Esophagus squamous epithelium (tissue), 5 donors: ENCODE data around the gene ALOXE3. TPM values are rescaled to one million over a fixed set of nuclear protein-coding genes. Genes with fewer than 3 reads are reported as not detected.

Source experiments
- DNase-seq: peaks from one replicate; lab custom pipeline; 2025; lab: John Stamatoyannopoulos, UW
- H3K27ac ChIP-seq, 4 donors: fragments of 200-600 bp; sonication (generic); one replicate each; pipeline ENCODE4 v1.5.1; 2016 to 2019; ENCODE audit warnings: mild to moderate bottlenecking in 1 of 4
- H3K27me3 ChIP-seq, 4 donors: fragments of 200-600 bp; sonication (generic); 1 replicate in 3 of 4; 2 replicates in 1 of 4; pipeline versions ENCODE4 v1.5.1 to v1.6.0; 2017 to 2021; ENCODE audit warnings: antibody characterized with exemption in 1 of 4
- H3K36me3 ChIP-seq, 3 donors: fragments of 200-600 bp; sonication (generic); one replicate each; pipeline ENCODE4 v1.5.1; 2016 to 2019
- H3K4me1 ChIP-seq, 3 donors: fragments of 200-600 bp; sonication (generic); one replicate each; pipeline ENCODE4 v1.5.1; 2017 to 2019
- H3K4me3 ChIP-seq, 4 donors: fragments of 200-600 bp; sonication (generic); 1 replicate in 3 of 4; 2 replicates in 1 of 4; pipeline ENCODE4 v1.5.1; 2016 to 2019; ENCODE audit warnings: mild to moderate bottlenecking in 2 of 4, moderate library complexity in 1 of 4
- H3K9me3 ChIP-seq, 3 donors: fragments of 200-600 bp; sonication (generic); one replicate each; pipeline ENCODE4 v1.5.1; 2016 to 2019
- POLR2A ChIP-seq, 4 donors: fragments of 450-650 bp; IDR thresholded peaks; one replicate each; pipeline ENCODE4 v1.6.1; 2017; ENCODE audit warnings: antibody characterized with exemption in 4 of 4, mild to moderate bottlenecking in 4 of 4, moderate library complexity in 3 of 4
- WGBS, 2 donors: methylation state at CpG; one replicate each; pipeline ENCODE4 v1.1.5; 2018; 5-methylcytosine and 5-hydroxymethylcytosine counted together
- intact Hi-C: fragments of 100-400 bp; cut with DNase I; formaldehyde crosslinking; loops from one replicate; pipeline ENCODE4 v1.15.0; 2022
- total RNA-seq, 4 donors: library from RNA; depleted of rRNA; stranded (reverse); fragments of >200 nt; gene quantifications; one replicate each; pipeline ENCODE4 v1.1.0, GENCODE V29; 2016
- TF ChIP-seq, protein P1 (sequence below), 6 experiments: fragments of 450-650 bp in 4 of 6; fragments of 200-600 bp in 2 of 6; sonication (generic) in 2 of 6; IDR thresholded peaks; one replicate each; pipeline ENCODE4 v1.5.1; 2016 to 2019; ENCODE audit warnings: antibody characterized with exemption in 6 of 6, mild to moderate bottlenecking in 4 of 6, moderate library complexity in 4 of 6
- donor health status: DM: yes; HTN: yes; CAD: no.

The ALOXE3 gene
- total RNA-seq, 4 donors from 2014 or later, result 0.30 to 8.8 (median 2.2) TPM; not detected in 1

DNA sequence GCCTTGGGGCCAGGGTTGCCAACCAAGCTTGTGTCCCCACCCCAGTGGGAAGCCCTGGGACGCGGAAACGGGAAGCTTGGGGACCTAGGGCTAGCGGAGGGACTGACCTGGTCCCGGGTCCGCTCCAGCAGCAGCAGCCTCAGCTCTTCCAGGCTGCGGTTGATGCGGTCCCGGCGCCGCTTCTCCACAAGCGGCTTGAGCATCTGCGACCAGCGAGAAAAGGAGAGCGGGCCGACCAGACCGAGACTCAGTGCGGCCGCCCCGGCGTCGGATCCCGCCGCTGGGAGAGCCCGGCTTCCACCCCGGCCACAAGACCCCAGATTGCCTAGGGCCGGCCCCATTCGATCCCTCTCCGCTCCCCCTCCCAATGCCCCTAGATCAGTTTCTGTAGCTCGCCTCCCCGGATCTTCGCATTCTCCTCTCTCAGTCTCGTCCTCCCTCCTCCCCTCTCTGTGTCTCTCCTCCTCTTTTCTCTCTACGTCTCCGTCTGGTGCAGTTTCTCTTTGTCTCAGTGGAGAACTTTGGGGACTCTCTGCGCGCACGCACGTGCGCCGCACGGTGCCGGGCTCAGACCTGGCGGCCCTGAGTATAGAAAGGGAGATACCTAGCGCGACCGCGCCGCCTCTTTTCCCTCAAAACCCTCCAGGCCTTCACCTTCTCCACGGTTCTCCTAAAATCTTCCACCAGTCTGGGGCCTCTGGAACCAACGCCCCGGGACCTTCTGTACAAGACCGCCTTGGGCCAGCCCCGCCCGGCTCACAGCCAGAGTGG lies 4.8 kb upstream of the ALOXE3 start:
- Histone ChIP-seq H3K4me3 (peak overlapping the region; percentile 30 to 74 (median 62)), H3K36me3 (no peaks in the 10 kb centered on the region), H3K27ac (peak overlapping the region in 2 of 4 donors; percentile 43 to 44), H3K9me3 (no peaks in the 10 kb centered on the region), H3K27me3 (peaks cover 0 to 61% (median 2%) of the 10 kb centered on the region in 4 donors), H3K4me1 (peaks cover 57 to 89% (median 69%) of the 10 kb centered on the region in 3 donors)
- no peak for TF ChIP-seq POLR2A (IDR thresholded peaks at IDR 0.05)
- TF ChIP-seq, protein P1, sequence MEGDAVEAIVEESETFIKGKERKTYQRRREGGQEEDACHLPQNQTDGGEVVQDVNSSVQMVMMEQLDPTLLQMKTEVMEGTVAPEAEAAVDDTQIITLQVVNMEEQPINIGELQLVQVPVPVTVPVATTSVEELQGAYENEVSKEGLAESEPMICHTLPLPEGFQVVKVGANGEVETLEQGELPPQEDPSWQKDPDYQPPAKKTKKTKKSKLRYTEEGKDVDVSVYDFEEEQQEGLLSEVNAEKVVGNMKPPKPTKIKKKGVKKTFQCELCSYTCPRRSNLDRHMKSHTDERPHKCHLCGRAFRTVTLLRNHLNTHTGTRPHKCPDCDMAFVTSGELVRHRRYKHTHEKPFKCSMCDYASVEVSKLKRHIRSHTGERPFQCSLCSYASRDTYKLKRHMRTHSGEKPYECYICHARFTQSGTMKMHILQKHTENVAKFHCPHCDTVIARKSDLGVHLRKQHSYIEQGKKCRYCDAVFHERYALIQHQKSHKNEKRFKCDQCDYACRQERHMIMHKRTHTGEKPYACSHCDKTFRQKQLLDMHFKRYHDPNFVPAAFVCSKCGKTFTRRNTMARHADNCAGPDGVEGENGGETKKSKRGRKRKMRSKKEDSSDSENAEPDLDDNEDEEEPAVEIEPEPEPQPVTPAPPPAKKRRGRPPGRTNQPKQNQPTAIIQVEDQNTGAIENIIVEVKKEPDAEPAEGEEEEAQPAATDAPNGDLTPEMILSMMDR (IDR thresholded peaks at IDR 0.05), result no peak
- 1% methylated on average over 41 to 47 of the region's 55 CpGs for WGBS, 2 donors
- intact Hi-C loops, result no loop called here
- no peak for DNase-seq

GRCh38 chr17:8122422-8122923 lies 4.2 kb upstream of the ALOXE3 start:
- WGBS, 2 donors, result 1% methylated on average over 24 to 25 of the region's 29 CpGs
- Histone ChIP-seq H3K27me3 (peaks cover 0 to 61% (median 2%) of the 10 kb centered on the region in 4 donors), H3K9me3 (no peaks in the 10 kb centered on the region), H3K36me3 (no peaks in the 10 kb centered on the region), H3K4me3 (peak overlapping the region; percentile 30 to 74 (median 62)), H3K27ac (peak overlapping the region in 3 of 4 donors; percentile 28 to 44 (median 43)), H3K4me1 (peaks cover 63 to 93% (median 76%) of the 10 kb centered on the region in 3 donors)
- no peak for TF ChIP-seq POLR2A (IDR thresholded peaks at IDR 0.05)
- TF ChIP-seq, protein P1 (IDR thresholded peaks at IDR 0.05), result no peak
- intact Hi-C loops, result no loop called here
- DNase-seq, result no peak

DNA sequence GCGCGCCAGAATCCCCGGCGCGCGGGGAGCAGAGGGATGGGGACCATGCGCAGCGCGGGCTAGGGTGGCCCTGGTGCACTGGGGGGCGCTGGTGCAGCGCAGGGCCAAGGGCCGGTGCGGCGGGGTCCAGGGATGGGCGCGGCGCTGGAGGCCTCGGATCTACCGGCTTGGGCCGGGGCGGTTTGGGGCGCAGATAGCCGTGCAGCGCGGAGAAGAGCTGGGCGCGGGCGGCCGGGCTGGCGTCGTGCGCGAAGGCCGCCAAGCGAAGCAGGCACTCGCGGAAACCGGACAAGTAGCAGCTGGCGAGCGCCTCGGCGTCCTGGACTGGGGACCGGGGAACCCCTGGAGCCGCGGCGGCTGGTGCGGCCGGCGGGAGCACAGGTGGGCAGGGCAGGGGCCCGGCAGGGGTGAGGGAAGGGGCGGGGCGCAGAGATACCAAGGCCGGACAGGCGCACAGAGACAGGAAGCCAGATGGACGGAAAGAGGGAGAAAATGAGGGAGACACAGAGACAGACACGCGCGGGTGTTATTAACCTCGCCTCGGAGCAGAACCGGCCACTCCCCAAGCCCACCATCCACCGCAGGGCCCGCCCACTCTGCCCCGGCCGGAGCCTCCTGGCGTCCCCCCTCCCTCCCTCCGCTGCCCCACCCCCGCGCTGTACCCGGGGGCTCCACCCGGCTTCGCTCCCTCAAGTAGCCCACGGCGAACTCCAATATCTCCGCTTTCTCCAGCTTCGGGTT lies 3.5 kb upstream of the ALOXE3 start:
- WGBS, 2 donors, result 0% methylated on average over 11 to 25 of the region's 76 CpGs
- intact Hi-C loops, result no loop called here
- no peak for DNase-seq

DNA sequence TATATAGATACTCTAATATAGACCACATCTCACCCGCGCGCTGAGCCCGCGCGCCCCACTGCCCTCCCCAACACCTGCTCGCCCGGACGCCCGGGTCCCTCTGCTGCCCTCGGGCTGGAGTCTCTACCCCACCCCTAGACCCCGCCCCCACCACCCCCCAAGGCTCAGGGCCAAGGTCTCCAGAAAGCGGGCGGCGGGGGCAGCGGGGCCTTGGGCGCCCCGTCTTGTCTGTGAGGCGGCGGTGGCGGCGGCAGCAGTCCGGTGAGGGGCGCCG lies 3.0 kb upstream of the ALOXE3 start:
- WGBS, 2 donors, result 0 to 2% methylated on average over 10 to 11 of the region's 25 CpGs
- H3K27me3 ChIP-seq, result peaks cover 0 to 69% (median 2%) of the 10 kb centered on the region in 4 donors
- peaks cover 66 to 89% (median 73%) of the 10 kb centered on the region in 3 donors for H3K4me1 ChIP-seq
- DNase-seq, result no peak
- no peaks in the 10 kb centered on the region for H3K9me3 ChIP-seq
- no peaks in the 10 kb centered on the region for H3K36me3 ChIP-seq
- no peak for TF ChIP-seq POLR2A (IDR thresholded peaks at IDR 0.05)
- TF ChIP-seq, protein P1 (IDR thresholded peaks at IDR 0.05), result no peak
- peak overlapping the region; percentile 30 to 74 (median 62) for H3K4me3 ChIP-seq
- H3K27ac ChIP-seq, result peak overlapping the region in 3 of 4 donors; percentile 13 to 96 (median 28)
- intact Hi-C loops, result no loop called here

More for the DNA sequence above, 3.5 kb upstream of the ALOXE3 start:
- peak overlapping the region in 3 of 4 donors; percentile 13 to 31 (median 28) for H3K27ac ChIP-seq
- H3K36me3 ChIP-seq, result no peaks in the 10 kb centered on the region
- H3K9me3 ChIP-seq, result no peaks in the 10 kb centered on the region
- TF ChIP-seq, protein P1 (IDR thresholded peaks at IDR 0.05), result peak in 4 of 6 experiments; percentile 19 to 48 (median 32)
- TF ChIP-seq POLR2A (IDR thresholded peaks at IDR 0.05), result no peak
- H3K4me1 ChIP-seq, result peaks cover 66 to 93% (median 77%) of the 10 kb centered on the region in 3 donors
- peaks cover 0 to 64% (median 2%) of the 10 kb centered on the region in 4 donors for H3K27me3 ChIP-seq
- peak overlapping the region; percentile 30 to 74 (median 62) for H3K4me3 ChIP-seq
